CD8-positive, alpha-beta memory T cell (primary cell): Measurements from ENCODE around the gene NAALADL2. TPM values are rescaled to one million over a fixed set of nuclear protein-coding genes. Genes with fewer than 3 reads are reported as not detected.
"Not testable (repeated sequence)": the region's sequence is repeated elsewhere in the genome, so short reads cannot be mapped to it uniquely, and the experiment has no call there.

Experiments used
- CTCF ChIA-PET: fragments of 350-600 bp; sonication (Branson Sonifier 250); formaldehyde crosslinking; loops from one replicate; lab custom pipeline; 2021; ENCODE audit warnings: antibody characterized with exemption; lab: Charles Lee
- POLR2A ChIA-PET: fragments of 350-600 bp; sonication (Branson Sonifier 250); formaldehyde crosslinking; loops from one replicate; lab custom pipeline; 2021; ENCODE audit warnings: antibody characterized with exemption; lab: Charles Lee
- DNase-seq, 5 donors: peaks; one replicate each; pipeline versions ENCODE4 v3.0.0 to v3.0.0-alpha.2; 2020 to 2022; ENCODE audit warnings: mixed read lengths in 1 of 5
- H3K27ac ChIP-seq: one replicate; pipeline ENCODE4 v1.7.0; 2013; ENCODE audit warnings: low read depth, mild to moderate bottlenecking, low read length, moderate library complexity
- H3K27me3 ChIP-seq: 2 replicates; pipeline ENCODE4 v1.7.0; 2013; ENCODE audit warnings: low read length, mild to moderate bottlenecking; ENCODE audit not compliant: insufficient read depth, poor library complexity, severe bottlenecking
- H3K36me3 ChIP-seq: 2 replicates; pipeline ENCODE4 v1.7.0; 2013; ENCODE audit warnings: mild to moderate bottlenecking, low read length, moderate library complexity; ENCODE audit not compliant: insufficient read depth
- H3K4me1 ChIP-seq: 2 replicates; pipeline ENCODE4 v1.7.0; 2013; ENCODE audit warnings: mild to moderate bottlenecking, low read length, moderate library complexity; ENCODE audit not compliant: insufficient read depth
- H3K4me3 ChIP-seq: 2 replicates; pipeline ENCODE4 v1.7.0; 2013; ENCODE audit warnings: mild to moderate bottlenecking, low read length
- H3K9me3 ChIP-seq: 2 replicates; pipeline ENCODE4 v1.7.0; 2013; ENCODE audit warnings: mild to moderate bottlenecking, low read length
- H3K27ac Mint-ChIP-seq, 8 donors: one replicate each; pipeline ENCODE4 v1.8.0; 2020 to 2021; ENCODE audit warnings: mixed read lengths in 8 of 8, mild to moderate bottlenecking in 6 of 8, inconsistent platforms in 3 of 8, moderate library complexity in 3 of 8
- H3K27me3 Mint-ChIP-seq, 2 donors: one replicate each; pipeline ENCODE4 v1.8.0; 2020 to 2021; ENCODE audit warnings: mixed read lengths in 2 of 2, mild to moderate bottlenecking in 1 of 2, moderate library complexity in 1 of 2
- H3K36me3 Mint-ChIP-seq, 3 donors: one replicate each; pipeline ENCODE4 v1.8.0; 2020 to 2021; ENCODE audit warnings: mixed read lengths in 3 of 3, inconsistent platforms in 1 of 3, mild to moderate bottlenecking in 1 of 3
- H3K4me1 Mint-ChIP-seq, 3 donors: one replicate each; pipeline ENCODE4 v1.8.0; 2020 to 2021; ENCODE audit warnings: mixed read lengths in 3 of 3, inconsistent platforms in 1 of 3, mild to moderate bottlenecking in 1 of 3
- H3K4me3 Mint-ChIP-seq, 7 donors: one replicate each; pipeline ENCODE4 v1.8.0; 2020 to 2021; ENCODE audit warnings: mixed read lengths in 7 of 7, mild to moderate bottlenecking in 6 of 7, moderate library complexity in 4 of 7, inconsistent platforms in 2 of 7
- H3K9me3 Mint-ChIP-seq, 5 donors: one replicate each; pipeline ENCODE4 v1.8.0; 2020 to 2022; ENCODE audit warnings: mixed read lengths in 5 of 5, mild to moderate bottlenecking in 3 of 5, moderate library complexity in 2 of 5, inconsistent platforms in 1 of 5
- polyA plus RNA-seq: library from polyadenylated mRNA; unstranded; fragments of 300-500 nt; fragmentation: Illumina TruSeq; gene quantifications from one replicate; pipeline ENCODE4 v1.2.3, GENCODE V29; 2021
- total RNA-seq, 2 experiments: library from RNA; stranded (reverse); gene quantifications; one replicate each; pipeline ENCODE4 v1.2.3, GENCODE V29; 2021

Gene NAALADL2
- total and polyA plus RNA-seq, 3 experiments from 2014 or later = not detected

GRCh38 chr3:175829809-175830208, 970.7 kb downstream of the NAALADL2 start:
- H3K9me3 ChIP-seq, H3K4me1 ChIP-seq, H3K27ac ChIP-seq, POLR2A ChIA-PET, H3K27ac Mint-ChIP-seq, DNase-seq, H3K27me3 ChIP-seq, CTCF ChIA-PET, H3K36me3 Mint-ChIP-seq, H3K9me3 Mint-ChIP-seq, H3K4me3 ChIP-seq, H3K36me3 ChIP-seq, H3K4me1 Mint-ChIP-seq, H3K4me3 Mint-ChIP-seq, H3K27me3 Mint-ChIP-seq: not testable (repeated sequence)

- H3K4me3 ChIP-seq, H3K9me3 ChIP-seq, POLR2A ChIA-PET, H3K4me1 ChIP-seq, H3K4me3 Mint-ChIP-seq, H3K36me3 Mint-ChIP-seq, CTCF ChIA-PET, H3K27me3 ChIP-seq, H3K4me1 Mint-ChIP-seq, H3K27ac Mint-ChIP-seq, DNase-seq, H3K9me3 Mint-ChIP-seq, H3K27me3 Mint-ChIP-seq, H3K27ac ChIP-seq, H3K36me3 ChIP-seq: not testable (repeated sequence)
Observed at GRCh38 chr3:175835763-175836162, 976.6 kb downstream of the NAALADL2 start.

GRCh38 chr3:175836617-175837016, 977.5 kb downstream of the NAALADL2 start:
- DNase-seq = no peak
- no peaks in the 10 kb centered on the region for H3K36me3 Mint-ChIP-seq
- ChIA-PET CTCF (no interaction called here), POLR2A (no interaction called here)
- peaks cover 0 to 4% (median under 1%) of the 10 kb centered on the region in 5 donors for H3K9me3 Mint-ChIP-seq
- Histone ChIP-seq H3K4me3 (no peak overlapping the region), H3K36me3 (no peaks in the 10 kb centered on the region), H3K9me3 (no peaks in the 10 kb centered on the region), H3K27me3 (no peaks in the 10 kb centered on the region), H3K4me1 (no peaks in the 10 kb centered on the region), H3K27ac (no peak overlapping the region)
- no peaks in the 10 kb centered on the region for H3K4me1 Mint-ChIP-seq
- H3K27ac Mint-ChIP-seq = no peak overlapping the region
- H3K4me3 Mint-ChIP-seq = no peak overlapping the region
- no peaks in the 10 kb centered on the region for H3K27me3 Mint-ChIP-seq

- no peak overlapping the region for H3K27ac Mint-ChIP-seq
- H3K9me3 Mint-ChIP-seq = peaks cover 0 to 5% (median 2%) of the 10 kb centered on the region in 5 donors
- Histone ChIP-seq H3K9me3 (no peaks in the 10 kb centered on the region), H3K27ac (no peak overlapping the region), H3K27me3 (no peaks in the 10 kb centered on the region), H3K36me3 (no peaks in the 10 kb centered on the region), H3K4me3 (no peak overlapping the region), H3K4me1 (no peaks in the 10 kb centered on the region)
- H3K4me3 Mint-ChIP-seq = no peak overlapping the region
- no peaks in the 10 kb centered on the region for H3K36me3 Mint-ChIP-seq
- H3K4me1 Mint-ChIP-seq = no peaks in the 10 kb centered on the region
- H3K27me3 Mint-ChIP-seq = no peaks in the 10 kb centered on the region
- CTCF ChIA-PET = no interaction called here
- no peak for DNase-seq
- POLR2A ChIA-PET = no interaction called here
Observed at GRCh38 chr3:175837962-175838361, 978.8 kb downstream of the NAALADL2 start.

- Mint-ChIP-seq H3K4me1 (no peaks in the 10 kb centered on the region), H3K9me3 (peaks cover 0 to 6% (median 4%) of the 10 kb centered on the region in 5 donors), H3K27ac (no peak overlapping the region), H3K27me3 (no peaks in the 10 kb centered on the region), H3K4me3 (no peak overlapping the region), H3K36me3 (no peaks in the 10 kb centered on the region)
- DNase-seq = no peak
- H3K27ac ChIP-seq = no peak overlapping the region
- no peaks in the 10 kb centered on the region for H3K27me3 ChIP-seq
- ChIA-PET CTCF (no interaction called here), POLR2A (no interaction called here)
- no peaks in the 10 kb centered on the region for H3K36me3 ChIP-seq
- no peak overlapping the region for H3K4me3 ChIP-seq
- H3K9me3 ChIP-seq = no peaks in the 10 kb centered on the region
- H3K4me1 ChIP-seq = no peaks in the 10 kb centered on the region
Observed at GRCh38 chr3:175839366-175840005, 980.4 kb downstream of the NAALADL2 start.

GRCh38 chr3:175851541-175851940, 992.4 kb downstream of the NAALADL2 start:
- Mint-ChIP-seq H3K4me1 (no peaks in the 10 kb centered on the region), H3K36me3 (no peaks in the 10 kb centered on the region), H3K4me3 (no peak overlapping the region), H3K9me3 (peaks cover 0 to 6% (median 1%) of the 10 kb centered on the region in 5 donors), H3K27me3 (no peaks in the 10 kb centered on the region), H3K27ac (no peak overlapping the region)
- no peaks in the 10 kb centered on the region for H3K4me1 ChIP-seq
- POLR2A ChIA-PET = no interaction called here
- H3K36me3 ChIP-seq = no peaks in the 10 kb centered on the region
- H3K9me3 ChIP-seq = no peaks in the 10 kb centered on the region
- DNase-seq = no peak
- no peaks in the 10 kb centered on the region for H3K27me3 ChIP-seq
- no peak overlapping the region for H3K27ac ChIP-seq
- no peak overlapping the region for H3K4me3 ChIP-seq
- CTCF ChIA-PET = no interaction called here

- Mint-ChIP-seq H3K27ac (no peak overlapping the region), H3K4me3 (no peak overlapping the region), H3K36me3 (no peaks in the 10 kb centered on the region), H3K9me3 (peaks cover 0 to 6% (median 1%) of the 10 kb centered on the region in 5 donors), H3K27me3 (no peaks in the 10 kb centered on the region), H3K4me1 (no peaks in the 10 kb centered on the region)
- no peak overlapping the region for H3K4me3 ChIP-seq
- H3K27me3 ChIP-seq = no peaks in the 10 kb centered on the region
- DNase-seq = no peak
- no peaks in the 10 kb centered on the region for H3K36me3 ChIP-seq
- no peaks in the 10 kb centered on the region for H3K4me1 ChIP-seq
- H3K27ac ChIP-seq = no peak overlapping the region
- CTCF ChIA-PET = no interaction called here
- H3K9me3 ChIP-seq = no peaks in the 10 kb centered on the region
- POLR2A ChIA-PET = no interaction called here
Observed at GRCh38 chr3:175852560-175852959, 993.4 kb downstream of the NAALADL2 start.

- Histone ChIP-seq H3K27ac (no peak overlapping the region), H3K36me3 (no peaks in the 10 kb centered on the region), H3K4me3 (no peak overlapping the region), H3K9me3 (no peaks in the 10 kb centered on the region), H3K4me1 (no peaks in the 10 kb centered on the region), H3K27me3 (no peaks in the 10 kb centered on the region)
- H3K36me3 Mint-ChIP-seq = no peaks in the 10 kb centered on the region
- ChIA-PET CTCF (no interaction called here), POLR2A (no interaction called here)
- H3K27me3 Mint-ChIP-seq = no peaks in the 10 kb centered on the region
- DNase-seq = no peak
- no peaks in the 10 kb centered on the region for H3K4me1 Mint-ChIP-seq
- no peak overlapping the region for H3K4me3 Mint-ChIP-seq
- H3K9me3 Mint-ChIP-seq = peaks cover 0 to 11% (median 6%) of the 10 kb centered on the region in 5 donors
- H3K27ac Mint-ChIP-seq = no peak overlapping the region
Observed at GRCh38 chr3:175857666-175858270, 998.6 kb downstream of the NAALADL2 start.
